Hepatocyte (in vitro differentiated cells): ENCODE data around the gene MT1F.

Experiments used
- CTCF ChIP-seq: fragments of 200-600 bp; sonication (generic); IDR thresholded peaks from 2 replicates; pipeline ENCODE4 v1.5.1; 2016; ENCODE audit warnings: antibody characterized with exemption, mild to moderate bottlenecking; ENCODE audit not compliant: poor library complexity
- EZH2phosphoT487 ChIP-seq: fragments of 200-600 bp; sonication (generic); IDR thresholded peaks from one replicate; pipeline ENCODE4 v1.6.1; 2018; ENCODE audit warnings: antibody characterized with exemption, mild to moderate bottlenecking, low read depth, moderate library complexity; ENCODE audit not compliant: unreplicated experiment, severe bottlenecking

DNA sequence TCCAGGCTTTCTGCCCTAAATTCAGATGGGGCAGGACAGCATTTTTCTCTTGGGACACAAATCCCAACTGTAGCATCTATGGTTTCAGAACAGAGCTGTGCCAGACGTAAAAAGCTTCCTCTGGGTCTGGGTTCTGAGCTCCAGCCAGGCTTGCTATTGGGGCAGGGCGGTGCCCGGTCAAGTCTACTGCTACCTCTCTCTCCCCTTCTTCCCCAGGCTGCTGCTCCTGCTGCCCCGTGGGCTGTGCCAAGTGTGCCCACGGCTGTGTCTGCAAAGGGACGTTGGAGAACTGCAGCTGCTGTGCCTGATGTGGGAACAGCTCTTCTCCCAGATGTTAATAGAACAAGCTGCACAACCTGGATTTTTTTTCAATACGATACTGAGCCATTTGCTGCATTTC is 24.2 kb upstream of the MT1F start:
- TF ChIP-seq CTCF (no peak), EZH2phosphoT487 (no peak)
